Measurements from ENCODE around the gene MEGF9.
"Not testable (repeated sequence)": the region's sequence is repeated elsewhere in the genome, so short reads cannot be mapped to it uniquely, and the experiment has no call there.

DNA sequence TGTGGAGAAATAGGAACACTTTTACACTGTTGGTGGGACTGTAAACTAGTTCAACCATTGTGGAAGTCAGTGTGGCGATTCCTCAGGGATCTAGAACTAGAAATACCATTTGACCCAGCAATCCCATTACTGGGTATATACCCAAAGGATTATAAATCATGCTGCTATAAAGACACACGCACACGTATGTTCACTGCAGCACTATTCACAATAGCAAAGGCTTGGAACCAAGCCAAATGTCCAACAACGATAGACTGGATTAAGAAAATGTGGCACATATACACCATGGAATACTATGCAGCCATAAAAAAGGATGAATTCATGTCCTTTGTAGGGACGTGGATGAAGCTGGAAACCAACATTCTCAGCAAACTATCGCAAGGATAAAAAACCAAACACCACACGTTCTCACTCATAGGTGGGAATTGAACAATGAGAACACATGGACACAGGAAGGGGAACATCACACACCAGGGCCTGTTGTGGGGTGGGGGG lies 162.0 kb downstream of the MEGF9 start:
- TF ChIP-seq, protein P1, sequence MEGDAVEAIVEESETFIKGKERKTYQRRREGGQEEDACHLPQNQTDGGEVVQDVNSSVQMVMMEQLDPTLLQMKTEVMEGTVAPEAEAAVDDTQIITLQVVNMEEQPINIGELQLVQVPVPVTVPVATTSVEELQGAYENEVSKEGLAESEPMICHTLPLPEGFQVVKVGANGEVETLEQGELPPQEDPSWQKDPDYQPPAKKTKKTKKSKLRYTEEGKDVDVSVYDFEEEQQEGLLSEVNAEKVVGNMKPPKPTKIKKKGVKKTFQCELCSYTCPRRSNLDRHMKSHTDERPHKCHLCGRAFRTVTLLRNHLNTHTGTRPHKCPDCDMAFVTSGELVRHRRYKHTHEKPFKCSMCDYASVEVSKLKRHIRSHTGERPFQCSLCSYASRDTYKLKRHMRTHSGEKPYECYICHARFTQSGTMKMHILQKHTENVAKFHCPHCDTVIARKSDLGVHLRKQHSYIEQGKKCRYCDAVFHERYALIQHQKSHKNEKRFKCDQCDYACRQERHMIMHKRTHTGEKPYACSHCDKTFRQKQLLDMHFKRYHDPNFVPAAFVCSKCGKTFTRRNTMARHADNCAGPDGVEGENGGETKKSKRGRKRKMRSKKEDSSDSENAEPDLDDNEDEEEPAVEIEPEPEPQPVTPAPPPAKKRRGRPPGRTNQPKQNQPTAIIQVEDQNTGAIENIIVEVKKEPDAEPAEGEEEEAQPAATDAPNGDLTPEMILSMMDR (conservative IDR thresholded peaks at IDR 0.05 in 1 of 2, IDR thresholded peaks at IDR 0.05 in 1 of 2; ENCODE audit: extremely low read depth in 1 of 2, insufficient read depth in 1 of 2, low read depth in 1 of 2, low read length in 2 of 2) = not testable (repeated sequence)
- TF ChIP-seq EZH2 (IDR thresholded peaks at IDR 0.05; ENCODE audit: borderline replicate concordance, low read length) = not testable (repeated sequence)
